ENCODE results near the gene FHOD1. TPM values are rescaled to one million over a fixed set of nuclear protein-coding genes. Genes with fewer than 3 reads are reported as not detected.

Gene FHOD1
- total RNA-seq, 1 experiment from 2014 or later: 8.9 TPM

DNA sequence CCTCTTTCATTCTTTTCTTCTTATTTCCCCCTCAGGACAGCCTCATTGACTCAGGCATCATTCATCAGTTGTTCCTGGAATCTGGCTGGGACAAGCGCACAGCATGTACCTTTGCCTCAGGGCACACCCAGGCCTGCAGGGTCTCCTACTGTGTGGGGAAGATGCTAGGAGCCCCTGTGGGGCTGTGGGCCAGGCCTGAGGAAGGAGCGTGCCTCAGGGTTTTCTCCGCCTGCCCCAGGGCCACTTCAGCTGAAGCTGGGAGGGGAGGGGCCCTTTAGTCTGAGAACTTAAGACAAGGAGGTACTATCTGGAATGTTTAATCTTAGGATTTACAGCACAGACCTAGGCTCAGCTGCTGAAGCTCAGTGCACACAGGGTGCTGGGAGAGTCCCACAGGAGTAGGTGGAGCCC lies 40.4 kb downstream of the FHOD1 start:
- no peak for DNase-seq
- H3K4me3 ChIP-seq: no peak overlapping the region
- no peaks in the 10 kb centered on the region for H3K27me3 ChIP-seq
- H3K36me3 ChIP-seq: no peaks in the 10 kb centered on the region
- no peaks in the 10 kb centered on the region for H3K9me3 ChIP-seq

DNA sequence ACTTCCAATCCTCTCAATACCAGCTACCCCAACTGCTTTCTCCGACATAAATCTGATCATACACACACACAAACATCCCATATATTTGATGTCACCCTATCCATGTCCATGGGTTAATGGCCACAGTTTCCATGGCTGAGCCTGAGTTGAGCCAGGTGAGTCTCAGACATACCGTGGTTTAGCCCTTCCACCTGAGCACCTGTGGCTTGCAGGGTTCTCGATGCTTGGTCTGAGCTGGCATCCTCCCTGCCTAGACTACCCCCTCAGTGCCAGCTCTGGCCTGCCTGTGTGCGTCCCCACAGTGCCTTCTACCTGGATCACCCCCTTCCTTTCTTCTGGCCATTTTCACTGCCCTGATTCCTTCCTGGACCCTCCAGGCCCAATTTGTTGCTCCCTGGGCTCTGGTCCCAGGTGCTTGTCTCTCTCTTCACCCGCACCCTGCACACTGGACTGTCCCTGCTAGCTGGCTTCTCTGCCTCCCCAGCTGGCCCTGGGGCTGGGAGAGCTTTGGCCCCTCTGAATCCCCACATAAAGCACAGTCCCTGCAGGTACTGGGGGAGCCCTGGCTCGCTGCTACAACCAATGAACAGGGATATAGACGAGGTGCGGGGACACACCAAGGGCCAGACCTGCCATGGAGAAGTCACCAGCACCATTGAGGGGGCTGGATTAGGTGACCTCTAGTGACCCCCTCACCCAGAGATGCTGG lies 41.0 kb downstream of the FHOD1 start:
- no peaks in the 10 kb centered on the region; the same call in 1 of the 2 replicates for H3K36me3 ChIP-seq
- H3K9me3 ChIP-seq: no peaks in the 10 kb centered on the region
- H3K27me3 ChIP-seq: no peaks in the 10 kb centered on the region
- no peak overlapping the region for H3K4me3 ChIP-seq
- no peak for DNase-seq

DNA sequence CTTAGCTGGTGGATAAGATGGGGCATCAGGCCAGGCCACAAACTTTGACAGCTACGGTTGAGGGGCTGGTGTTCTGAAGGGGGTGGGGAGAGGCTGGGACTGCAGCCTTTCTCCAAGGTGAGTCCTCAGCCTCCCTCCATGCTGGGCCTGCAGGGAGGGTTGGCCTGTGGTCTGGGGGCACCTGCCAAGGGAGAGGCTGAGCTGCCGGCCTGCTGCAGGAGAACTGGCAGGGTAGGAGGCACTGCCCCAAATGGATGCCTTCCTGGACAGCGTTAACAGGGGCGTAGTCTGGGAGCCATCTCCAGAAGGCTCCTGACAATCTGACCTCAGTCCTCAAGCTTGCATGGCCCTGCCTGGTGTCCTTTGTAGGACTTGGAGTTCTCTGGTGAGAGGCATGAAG lies 43.2 kb downstream of the FHOD1 start:
- Histone ChIP-seq H3K9me3 (no peaks in the 10 kb centered on the region), H3K36me3 (no peaks in the 10 kb centered on the region; the same call in none of the 2 replicates), H3K4me3 (no peak overlapping the region), H3K27me3 (no peaks in the 10 kb centered on the region)
- no peak for DNase-seq

DNA sequence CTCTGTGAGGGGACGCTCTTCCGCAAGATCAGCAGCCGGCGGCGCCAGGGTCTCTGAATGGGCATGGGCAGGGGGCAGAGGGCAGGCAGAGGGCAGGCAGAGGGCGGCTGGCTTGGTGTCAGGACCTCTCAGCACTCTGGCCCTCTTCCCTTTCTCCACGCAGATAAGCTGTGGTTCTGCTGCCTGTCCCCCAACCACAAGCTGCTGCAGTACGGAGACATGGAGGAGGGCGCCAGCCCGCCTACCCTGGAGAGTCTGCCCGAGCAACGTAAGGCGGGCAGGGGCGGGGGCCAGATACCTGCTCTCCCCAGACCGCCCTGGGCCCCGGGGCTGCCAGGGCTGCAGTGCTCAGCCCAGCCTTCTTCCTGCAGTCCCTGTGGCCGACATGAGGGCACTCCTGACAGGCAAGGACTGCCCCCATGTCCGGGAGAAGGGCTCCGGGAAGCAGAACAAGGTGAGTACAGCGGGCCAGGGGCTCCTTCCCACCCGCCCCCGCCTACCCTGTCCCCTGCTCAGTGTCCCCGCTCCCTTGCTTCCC lies 44.3 kb downstream of the FHOD1 start:
- no peak for DNase-seq
- H3K4me3 ChIP-seq: no peak overlapping the region
- H3K36me3 ChIP-seq: no peaks in the 10 kb centered on the region; the same call in none of the 2 replicates
- no peaks in the 10 kb centered on the region for H3K9me3 ChIP-seq
- no peaks in the 10 kb centered on the region for H3K27me3 ChIP-seq

DNA sequence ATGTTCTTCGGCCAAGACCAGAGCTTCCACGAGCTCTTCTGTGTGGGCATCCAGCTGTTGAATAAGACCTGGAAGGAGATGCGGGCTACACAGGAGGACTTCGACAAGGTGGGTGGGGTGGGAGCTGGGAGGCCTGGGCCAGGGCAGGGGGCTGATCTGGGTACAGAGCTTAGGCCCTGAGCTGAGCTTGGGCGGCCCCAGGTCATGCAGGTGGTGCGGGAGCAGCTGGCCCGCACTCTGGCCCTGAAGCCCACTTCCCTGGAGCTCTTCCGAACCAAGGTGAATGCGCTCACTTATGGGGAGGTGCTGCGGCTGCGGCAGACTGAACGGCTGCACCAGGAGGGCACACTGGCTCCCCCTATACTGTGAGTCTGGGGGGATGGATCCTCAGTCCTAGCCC lies 44.9 kb downstream of the FHOD1 start:
- no peaks in the 10 kb centered on the region for H3K27me3 ChIP-seq
- no peak for DNase-seq
- peaks cover under 1% of the 10 kb centered on the region for H3K36me3 ChIP-seq

DNA sequence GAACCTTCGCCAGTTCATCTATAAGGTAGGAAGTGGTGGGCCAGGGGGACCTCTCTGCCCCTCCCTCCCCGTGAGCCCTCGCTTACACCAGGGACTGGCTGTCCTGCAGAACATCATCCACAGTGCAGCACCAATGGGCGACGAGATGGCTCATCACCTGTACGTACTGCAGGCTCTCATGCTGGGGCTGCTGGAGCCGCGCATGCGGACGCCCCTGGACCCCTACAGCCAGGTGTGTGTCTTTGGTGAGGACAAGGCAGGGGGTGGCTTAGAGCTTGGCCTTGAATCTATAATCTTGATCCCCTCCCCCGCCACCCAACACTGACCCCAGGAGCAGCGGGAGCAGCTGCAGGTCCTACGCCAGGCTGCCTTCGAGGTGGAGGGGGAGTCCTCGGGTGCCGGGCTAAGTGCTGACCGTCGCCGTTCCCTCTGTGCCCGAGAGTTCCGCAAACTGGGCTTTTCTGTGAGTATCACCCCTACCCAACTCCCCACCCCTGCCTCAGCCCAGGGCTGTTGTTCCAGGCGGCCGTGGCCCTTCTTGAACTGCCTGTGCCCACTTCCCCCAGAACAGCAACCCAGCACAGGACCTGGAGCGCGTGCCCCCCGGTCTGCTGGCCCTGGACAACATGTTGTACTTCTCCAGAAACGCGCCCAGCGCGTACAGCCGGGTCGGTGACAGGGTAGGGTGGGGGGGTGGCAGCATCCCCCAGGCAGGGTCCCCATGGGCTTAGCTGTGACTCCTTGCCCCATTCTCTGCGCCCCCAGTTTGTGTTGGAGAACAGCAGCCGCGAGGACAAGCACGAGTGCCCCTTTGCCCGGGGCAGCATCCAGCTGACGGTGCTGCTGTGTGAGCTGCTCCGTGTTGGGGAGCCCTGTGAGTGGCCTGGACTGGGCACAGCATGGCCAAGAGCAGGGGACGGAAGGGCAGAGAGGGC lies 45.6 kb downstream of the FHOD1 start:
- DNase-seq: no peak
- H3K27me3 ChIP-seq: no peaks in the 10 kb centered on the region
- H3K36me3 ChIP-seq: peaks cover 6% of the 10 kb centered on the region
- H3K9me3 ChIP-seq: no peaks in the 10 kb centered on the region
- no peak overlapping the region for H3K4me3 ChIP-seq

More for the DNA sequence above, 44.9 kb downstream of the FHOD1 start:
- H3K9me3 ChIP-seq: no peaks in the 10 kb centered on the region
- no peak overlapping the region for H3K4me3 ChIP-seq

DNA sequence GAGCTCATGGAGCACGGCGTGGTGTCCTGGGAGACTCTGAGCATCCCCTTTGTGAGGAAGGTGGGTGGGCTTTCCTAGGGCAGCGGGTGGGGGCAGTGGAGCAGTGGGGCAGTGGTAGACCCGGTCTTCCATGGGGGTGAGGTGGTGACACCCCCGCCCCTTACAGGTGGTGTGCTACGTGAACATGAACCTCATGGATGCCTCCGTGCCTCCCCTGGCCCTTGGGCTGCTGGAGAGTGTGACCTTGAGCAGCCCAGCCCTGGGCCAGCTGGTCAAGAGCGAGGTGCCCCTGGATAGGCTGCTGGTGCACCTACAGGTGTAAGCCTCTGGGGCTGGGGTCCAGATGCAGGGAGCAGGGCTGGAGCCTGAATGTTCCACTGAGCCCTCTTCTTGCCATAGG lies 46.8 kb downstream of the FHOD1 start:
- Histone ChIP-seq H3K4me3 (no peak overlapping the region), H3K36me3 (peaks cover 15% of the 10 kb centered on the region), H3K27me3 (no peaks in the 10 kb centered on the region), H3K9me3 (no peaks in the 10 kb centered on the region)
- no peak for DNase-seq

DNA sequence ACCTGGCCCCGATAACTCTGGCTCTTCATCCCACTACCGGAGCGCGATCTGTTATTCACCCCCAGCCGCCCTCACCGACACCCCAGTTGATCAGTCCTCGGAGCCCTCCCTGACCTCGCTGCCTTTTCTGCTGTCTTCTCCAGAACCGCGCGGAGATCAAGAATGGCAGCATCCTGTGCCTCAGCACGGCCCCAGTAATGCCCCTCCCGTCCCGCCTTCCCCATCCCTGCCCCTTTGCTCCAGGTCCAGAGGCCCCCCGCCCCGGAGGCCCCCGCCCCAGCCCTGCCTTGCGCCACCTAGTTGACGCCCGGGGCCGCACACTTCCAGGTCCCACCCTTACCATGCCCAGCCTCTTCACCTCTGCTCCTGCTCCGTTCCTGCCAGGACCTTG lies 47.5 kb downstream of the FHOD1 start:
- no peak for DNase-seq
- no peaks in the 10 kb centered on the region for H3K9me3 ChIP-seq
- no peaks in the 10 kb centered on the region for H3K27me3 ChIP-seq
- H3K4me3 ChIP-seq: no peak overlapping the region
- peaks cover 21% of the 10 kb centered on the region for H3K36me3 ChIP-seq

DNA sequence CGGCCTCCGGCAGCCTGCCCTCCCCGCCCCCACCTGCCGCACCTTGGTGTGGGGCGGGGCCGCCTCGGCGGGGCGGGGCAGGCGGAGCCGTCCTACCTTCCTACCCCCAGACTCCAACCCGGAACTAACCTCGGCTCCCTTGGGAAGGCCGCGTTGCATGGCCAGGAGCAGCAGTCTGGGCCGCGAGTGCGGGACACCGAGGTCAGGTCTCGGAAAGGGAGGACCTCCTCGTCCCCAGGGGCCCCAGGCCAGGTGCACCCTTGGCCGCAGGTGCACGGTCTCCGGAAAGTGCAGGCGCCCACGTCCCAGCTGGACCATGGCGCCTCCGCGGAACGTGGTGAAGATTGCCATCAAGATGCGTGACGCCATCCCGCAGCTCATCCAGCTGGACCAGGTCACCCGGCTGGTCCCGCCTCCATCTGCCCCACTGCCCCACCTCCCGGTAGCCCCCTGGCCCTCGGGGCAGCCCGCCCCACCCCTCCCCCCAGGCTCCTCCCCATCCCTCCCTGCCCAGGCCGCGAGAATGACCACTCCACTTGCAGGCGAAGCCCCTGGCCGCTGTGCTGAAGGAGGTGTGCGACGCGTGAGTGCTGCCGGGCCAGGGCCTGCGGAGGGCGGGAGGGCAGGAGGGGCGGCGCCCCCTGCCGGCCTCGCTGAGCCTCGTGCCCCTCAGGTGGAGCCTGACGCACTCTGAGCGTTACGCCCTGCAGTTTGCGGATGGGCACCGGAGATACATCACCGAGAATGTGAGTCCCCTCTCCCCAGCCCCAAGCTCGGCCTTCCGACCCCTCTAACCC lies 48.1 kb downstream of the FHOD1 start, which contains the start of gene ELMO3:
ELMO3 (plus strand) TSS at position 121 of the 797 bp plus-strand sequence; CDS start at position 317, 196 bp downstream.
- H3K27me3 ChIP-seq: no peaks in the 10 kb centered on the region
- no peak for DNase-seq
- no peak within 1 kb of the TSS for H3K4me3 ChIP-seq
- H3K9me3 ChIP-seq: no peaks in the 10 kb centered on the region
- H3K36me3 ChIP-seq: peaks cover 25% of the 10 kb centered on the region

DNA sequence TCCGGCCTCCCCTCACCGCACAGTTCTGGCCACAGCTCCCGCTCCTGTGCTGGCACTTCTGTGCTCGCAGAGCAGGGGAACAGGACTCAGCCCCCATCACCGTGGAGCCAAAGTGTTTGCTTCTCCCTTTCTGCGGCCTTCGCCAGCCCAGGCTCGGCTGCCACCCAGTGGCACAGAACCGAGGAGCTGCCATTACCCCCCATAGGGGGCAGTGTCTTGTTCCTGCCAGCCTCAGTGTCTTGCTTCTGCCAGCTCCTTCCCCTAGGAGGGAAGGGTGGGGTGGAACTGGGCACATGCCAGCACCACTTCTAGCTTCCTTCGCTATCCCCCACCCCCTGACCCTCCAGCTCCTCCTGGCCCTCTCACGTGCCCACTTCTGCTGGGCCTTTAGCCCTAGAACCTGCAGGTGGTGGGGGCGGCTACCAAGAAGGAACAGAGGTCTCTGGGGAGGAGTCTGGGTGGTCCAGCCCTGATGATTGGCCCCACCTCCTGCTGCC lies 49.0 kb downstream of the FHOD1 start:
- peaks cover 28% of the 10 kb centered on the region for H3K36me3 ChIP-seq
- no peaks in the 10 kb centered on the region for H3K27me3 ChIP-seq
- DNase-seq: no peak
- no peak overlapping the region for H3K4me3 ChIP-seq
- H3K9me3 ChIP-seq: no peaks in the 10 kb centered on the region

DNA sequence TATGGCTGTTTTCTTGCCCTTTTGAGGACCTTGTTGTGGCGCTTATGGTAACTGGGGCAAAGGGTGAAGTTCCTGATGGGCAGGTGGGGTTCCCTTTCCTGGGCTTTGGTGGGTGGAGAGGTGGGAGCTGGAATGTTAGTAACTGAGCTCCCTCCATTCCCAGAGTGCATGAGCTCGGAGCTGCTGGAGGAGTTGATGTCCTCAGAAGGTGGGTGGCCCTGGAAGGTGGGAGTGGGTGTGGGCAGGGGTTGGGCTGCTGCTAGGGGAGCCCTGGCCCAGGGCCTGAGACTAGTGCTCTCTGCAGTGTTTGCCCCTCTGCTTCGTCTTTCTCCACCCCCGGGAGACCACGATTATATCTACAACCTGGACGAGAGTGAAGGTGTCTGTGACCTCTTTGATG lies 49.6 kb downstream of the FHOD1 start:
- no peak for DNase-seq
- Histone ChIP-seq H3K27me3 (no peaks in the 10 kb centered on the region), H3K4me3 (no peak overlapping the region), H3K9me3 (no peaks in the 10 kb centered on the region), H3K36me3 (peaks cover 28% of the 10 kb centered on the region)

DNA sequence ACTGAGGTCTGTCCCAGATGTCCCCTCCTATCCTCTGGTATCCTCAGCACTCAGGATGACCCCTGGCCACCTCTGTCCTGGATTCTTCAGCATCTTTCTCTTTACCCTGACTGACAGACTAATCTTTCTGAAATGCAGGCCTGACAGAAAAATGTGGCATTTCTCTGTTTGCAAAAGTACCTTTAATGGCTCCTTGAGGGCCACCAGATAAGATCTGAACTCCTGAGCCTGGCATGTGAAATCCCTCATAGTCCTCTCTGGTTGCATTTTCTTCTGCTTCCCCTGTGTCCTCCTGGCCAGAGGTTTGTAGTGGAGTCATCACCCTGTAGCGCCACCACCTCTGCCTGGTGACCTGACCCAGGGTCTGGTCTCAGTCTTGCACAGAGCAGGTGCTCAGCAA lies 50.4 kb downstream of the FHOD1 start:
- Histone ChIP-seq H3K27me3 (no peaks in the 10 kb centered on the region), H3K9me3 (no peaks in the 10 kb centered on the region), H3K36me3 (peaks cover 28% of the 10 kb centered on the region), H3K4me3 (no peak overlapping the region)
- DNase-seq: no peak

DNA sequence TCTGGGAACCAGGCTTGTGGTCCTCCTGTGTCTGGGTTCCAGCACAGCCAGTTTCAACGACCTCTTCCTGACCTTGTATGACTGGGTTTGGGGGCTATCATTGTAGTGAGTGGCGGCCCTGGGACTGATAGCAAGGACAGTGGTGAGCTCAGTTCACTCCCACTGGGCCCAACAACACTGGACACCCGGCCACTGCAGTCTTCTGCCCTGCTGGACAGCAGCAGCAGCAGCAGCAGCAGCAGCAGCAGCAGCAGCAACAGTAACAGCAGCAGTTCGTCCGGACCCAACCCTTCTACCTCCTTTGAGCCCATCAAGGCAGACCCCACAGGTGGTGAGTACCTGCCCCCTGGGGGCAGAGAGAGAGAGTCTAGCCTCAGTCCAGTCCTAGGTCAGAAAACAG lies 51.6 kb downstream of the FHOD1 start:
- H3K4me3 ChIP-seq: no peak overlapping the region
- no peak for DNase-seq
- H3K9me3 ChIP-seq: no peaks in the 10 kb centered on the region
- peaks cover 28% of the 10 kb centered on the region for H3K36me3 ChIP-seq
- no peaks in the 10 kb centered on the region for H3K27me3 ChIP-seq

DNA sequence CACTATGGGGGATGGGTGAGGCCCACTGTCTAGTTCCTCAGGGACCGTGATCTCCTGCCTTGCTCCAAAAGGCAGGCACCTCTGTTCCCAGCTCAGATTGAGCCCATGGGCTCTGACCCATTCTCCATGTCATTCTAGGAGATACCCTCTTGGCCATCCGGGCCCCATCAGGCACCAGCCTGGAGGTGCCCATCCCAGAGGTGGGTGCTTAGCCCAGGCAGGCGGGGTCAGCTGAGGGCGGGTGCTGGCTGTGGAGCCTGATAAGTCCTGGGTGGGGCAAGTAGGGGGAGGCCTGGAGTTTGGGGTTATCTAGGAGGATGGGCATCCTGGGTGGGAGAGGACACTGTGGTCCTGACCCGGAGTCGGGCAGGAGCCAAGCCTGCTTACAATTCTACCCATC lies 53.0 kb downstream of the FHOD1 start:
- no peaks in the 10 kb centered on the region for H3K27me3 ChIP-seq
- H3K9me3 ChIP-seq: no peaks in the 10 kb centered on the region
- no peak for DNase-seq
- no peak overlapping the region for H3K4me3 ChIP-seq
- peaks cover 28% of the 10 kb centered on the region for H3K36me3 ChIP-seq

DNA sequence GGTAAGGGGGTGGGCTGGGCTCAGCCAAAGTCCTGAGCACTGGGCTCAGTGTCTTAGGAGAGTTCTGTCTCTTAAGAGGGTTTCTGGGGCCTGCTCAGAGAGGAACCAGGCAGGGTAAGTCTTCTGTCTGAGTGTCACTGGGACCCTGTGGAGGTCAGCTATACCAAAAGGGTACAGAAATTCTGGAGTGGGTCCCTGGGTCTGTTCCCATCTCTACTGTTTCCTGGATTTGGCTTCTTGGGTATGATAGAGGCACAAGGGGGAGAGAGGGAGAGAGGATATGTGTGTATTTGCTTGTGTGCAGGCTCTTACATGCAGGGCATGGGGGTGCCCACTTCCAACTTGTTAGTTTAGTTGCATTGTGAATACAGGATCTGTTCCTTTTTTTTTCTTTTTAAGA lies 53.7 kb downstream of the FHOD1 start:
- no peaks in the 10 kb centered on the region for H3K27me3 ChIP-seq
- H3K36me3 ChIP-seq: peaks cover 28% of the 10 kb centered on the region
- H3K9me3 ChIP-seq: no peaks in the 10 kb centered on the region
- peak overlapping the region; percentile 81 for H3K4me3 ChIP-seq
- DNase-seq: no peak

DNA sequence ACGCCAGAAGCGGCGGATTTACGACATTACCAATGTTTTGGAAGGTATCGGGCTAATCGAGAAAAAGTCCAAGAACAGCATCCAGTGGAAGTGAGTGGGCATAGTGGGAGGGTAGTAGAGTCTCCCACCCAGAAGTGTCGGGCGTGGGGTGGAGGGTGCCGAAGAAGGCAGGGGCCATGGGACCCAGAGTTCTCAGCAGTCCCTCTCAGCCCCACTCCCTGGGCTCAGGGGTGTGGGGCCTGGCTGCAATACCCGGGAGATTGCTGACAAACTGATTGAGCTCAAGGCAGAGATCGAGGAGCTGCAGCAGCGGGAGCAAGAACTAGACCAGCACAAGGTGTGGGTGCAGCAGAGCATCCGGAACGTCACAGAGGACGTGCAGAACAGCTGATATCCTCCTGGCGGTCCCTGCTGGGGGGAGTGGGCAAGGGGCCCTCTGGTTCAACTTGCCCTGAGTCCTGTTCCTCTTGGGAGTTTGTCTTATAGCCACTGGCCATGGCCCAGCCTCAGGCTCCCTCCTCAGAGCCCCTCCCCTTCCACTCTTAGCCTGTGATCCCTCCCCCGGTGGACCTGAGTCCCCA lies 54.4 kb downstream of the FHOD1 start:
- Histone ChIP-seq H3K9me3 (no peaks in the 10 kb centered on the region), H3K4me3 (peak overlapping the region; percentile 81), H3K27me3 (no peaks in the 10 kb centered on the region), H3K36me3 (peaks cover 28% of the 10 kb centered on the region)
- no peak for DNase-seq

Data from MG63 (cell line).